ENCODE results near the gene SEPHS1.
"Not testable (repeated sequence)": the region's sequence is repeated elsewhere in the genome, so short reads cannot be mapped to it uniquely, and the experiment has no call there.

SEPHS1 gene

GRCh38 chr10:13348216-13349017, at the start of gene SEPHS1:
Gene SEPHS1, minus strand, starts transcription at chr10:13348293. Its CDS starts 3,343 bp downstream, at chr10:13344950.
- peak; percentile 76 for DNase-seq

- no peak for DNase-seq
Observed at GRCh38 chr10:13397052-13397451, 49.0 kb upstream of the SEPHS1 start.

GRCh38 chr10:13396369-13396768, 48.3 kb upstream of the SEPHS1 start:
- no peak for DNase-seq

- no peak for DNase-seq
Observed at GRCh38 chr10:13395540-13395939, 47.4 kb upstream of the SEPHS1 start.

GRCh38 chr10:13393640-13394039, 45.5 kb upstream of the SEPHS1 start:
- DNase-seq = no peak

- no peak for DNase-seq
Observed at GRCh38 chr10:13392701-13393100, 44.6 kb upstream of the SEPHS1 start.

- DNase-seq = peak; percentile 6
Observed at GRCh38 chr10:13390604-13391522, 42.8 kb upstream of the SEPHS1 start.

GRCh38 chr10:13388478-13389230, 40.6 kb upstream of the SEPHS1 start:
- DNase-seq = no peak

GRCh38 chr10:13386021-13386420, 37.9 kb upstream of the SEPHS1 start:
- DNase-seq = no peak

- no peak for DNase-seq
Observed at GRCh38 chr10:13383399-13383761, 35.3 kb upstream of the SEPHS1 start.

- DNase-seq = no peak
Observed at GRCh38 chr10:13382703-13383398, 34.8 kb upstream of the SEPHS1 start.

GRCh38 chr10:13379061-13379460, 31.0 kb upstream of the SEPHS1 start:
- DNase-seq = not testable (repeated sequence)

GRCh38 chr10:13376746-13377145, 28.7 kb upstream of the SEPHS1 start:
- no peak for DNase-seq

GRCh38 chr10:13376297-13376696, 28.2 kb upstream of the SEPHS1 start:
- no peak for DNase-seq

- DNase-seq = no peak
Observed at GRCh38 chr10:13375791-13376190, 27.7 kb upstream of the SEPHS1 start.

GRCh38 chr10:13373644-13374043, 25.6 kb upstream of the SEPHS1 start:
- DNase-seq = no peak

GRCh38 chr10:13372524-13372923, 24.4 kb upstream of the SEPHS1 start:
- no peak for DNase-seq

- DNase-seq = peak; percentile 65
Observed at GRCh38 chr10:13371897-13372470, 23.9 kb upstream of the SEPHS1 start.

- DNase-seq = no peak
Observed at GRCh38 chr10:13366891-13367290, 18.8 kb upstream of the SEPHS1 start.

- DNase-seq = no peak
Observed at GRCh38 chr10:13365831-13366230, 17.7 kb upstream of the SEPHS1 start.

GRCh38 chr10:13365243-13365642, 17.1 kb upstream of the SEPHS1 start:
- no peak for DNase-seq

GRCh38 chr10:13360587-13360986, 12.5 kb upstream of the SEPHS1 start:
- DNase-seq = no peak

Measured in CD4-positive, alpha-beta T cell treated with Interferon gamma for 1 hour (primary cell).